HG03571 (cell line): Measurements from ENCODE around the gene WASHC2C.
"Not testable (repeated sequence)": the region's sequence is repeated elsewhere in the genome, so short reads cannot be mapped to it uniquely, and the experiment has no call there.

Source experiments
- ATAC-seq: cut with Tn5 transposase; IDR thresholded peaks from one replicate; pipeline ENCODE4 v1.9.1; 2021; ENCODE audit not compliant: unreplicated experiment

WASHC2C gene, protein sequence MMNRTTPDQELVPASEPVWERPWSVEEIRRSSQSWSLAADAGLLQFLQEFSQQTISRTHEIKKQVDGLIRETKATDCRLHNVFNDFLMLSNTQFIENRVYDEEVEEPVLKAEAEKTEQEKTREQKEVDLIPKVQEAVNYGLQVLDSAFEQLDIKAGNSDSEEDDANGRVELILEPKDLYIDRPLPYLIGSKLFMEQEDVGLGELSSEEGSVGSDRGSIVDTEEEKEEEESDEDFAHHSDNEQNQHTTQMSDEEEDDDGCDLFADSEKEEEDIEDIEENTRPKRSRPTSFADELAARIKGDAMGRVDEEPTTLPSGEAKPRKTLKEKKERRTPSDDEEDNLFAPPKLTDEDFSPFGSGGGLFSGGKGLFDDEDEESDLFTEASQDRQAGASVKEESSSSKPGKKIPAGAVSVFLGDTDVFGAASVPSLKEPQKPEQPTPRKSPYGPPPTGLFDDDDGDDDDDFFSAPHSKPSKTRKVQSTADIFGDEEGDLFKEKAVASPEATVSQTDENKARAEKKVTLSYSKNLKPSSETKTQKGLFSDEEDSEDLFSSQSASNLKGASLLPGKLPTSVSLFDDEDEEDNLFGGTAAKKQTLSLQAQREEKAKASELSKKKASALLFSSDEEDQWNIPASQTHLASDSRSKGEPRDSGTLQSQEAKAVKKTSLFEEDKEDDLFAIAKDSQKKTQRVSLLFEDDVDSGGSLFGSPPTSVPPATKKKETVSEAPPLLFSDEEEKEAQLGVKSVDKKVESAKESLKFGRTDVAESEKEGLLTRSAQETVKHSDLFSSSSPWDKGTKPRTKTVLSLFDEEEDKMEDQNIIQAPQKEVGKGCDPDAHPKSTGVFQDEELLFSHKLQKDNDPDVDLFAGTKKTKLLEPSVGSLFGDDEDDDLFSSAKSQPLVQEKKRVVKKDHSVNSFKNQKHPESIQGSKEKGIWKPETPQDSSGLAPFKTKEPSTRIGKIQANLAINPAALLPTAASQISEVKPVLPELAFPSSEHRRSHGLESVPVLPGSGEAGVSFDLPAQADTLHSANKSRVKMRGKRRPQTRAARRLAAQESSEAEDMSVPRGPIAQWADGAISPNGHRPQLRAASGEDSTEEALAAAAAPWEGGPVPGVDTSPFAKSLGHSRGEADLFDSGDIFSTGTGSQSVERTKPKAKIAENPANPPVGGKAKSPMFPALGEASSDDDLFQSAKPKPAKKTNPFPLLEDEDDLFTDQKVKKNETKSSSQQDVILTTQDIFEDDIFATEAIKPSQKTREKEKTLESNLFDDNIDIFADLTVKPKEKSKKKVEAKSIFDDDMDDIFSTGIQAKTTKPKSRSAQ (N-terminal part only)

DNA sequence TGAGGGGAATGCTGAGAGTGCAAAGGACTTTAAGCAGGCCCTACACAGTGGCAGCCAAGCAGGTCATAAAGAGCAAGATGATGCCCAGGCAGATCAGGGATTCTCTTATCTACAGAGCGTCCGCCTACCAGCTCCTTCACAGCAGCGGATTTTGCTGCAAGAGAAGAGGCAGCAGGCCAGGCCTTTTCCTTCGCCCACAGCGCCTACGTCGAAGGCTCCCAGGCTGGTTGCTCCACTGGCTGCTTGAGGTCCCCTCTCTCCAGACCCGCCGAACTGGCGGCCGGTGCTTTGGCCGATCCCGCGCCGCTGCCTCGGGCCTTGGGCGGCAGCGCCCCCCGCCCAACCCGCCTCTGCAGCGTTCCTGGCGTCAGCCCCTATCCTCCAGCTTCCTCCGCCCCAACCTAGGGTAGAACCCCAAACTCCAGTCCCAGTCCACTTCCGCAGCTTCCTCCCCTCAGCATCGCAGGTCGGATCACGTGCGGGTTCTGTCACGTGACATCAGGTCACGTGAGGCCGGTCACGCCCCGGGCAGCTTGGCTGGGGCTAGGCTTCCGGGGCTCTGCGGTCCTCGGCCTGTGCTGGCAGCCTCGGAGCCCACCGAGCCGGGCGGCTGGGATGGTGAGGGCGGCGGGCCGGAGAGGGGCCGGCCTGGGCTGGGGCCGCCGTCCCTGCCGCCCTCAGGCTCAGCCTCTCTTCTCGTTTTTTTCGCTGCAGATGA is at the start of gene WASHC2C:
Gene WASHC2C (plus strand): TSS at position 564 of the 718 bp plus-strand sequence. CDS start 52 bp downstream, at position 616.
- ATAC-seq: peak; percentile 84

DNA sequence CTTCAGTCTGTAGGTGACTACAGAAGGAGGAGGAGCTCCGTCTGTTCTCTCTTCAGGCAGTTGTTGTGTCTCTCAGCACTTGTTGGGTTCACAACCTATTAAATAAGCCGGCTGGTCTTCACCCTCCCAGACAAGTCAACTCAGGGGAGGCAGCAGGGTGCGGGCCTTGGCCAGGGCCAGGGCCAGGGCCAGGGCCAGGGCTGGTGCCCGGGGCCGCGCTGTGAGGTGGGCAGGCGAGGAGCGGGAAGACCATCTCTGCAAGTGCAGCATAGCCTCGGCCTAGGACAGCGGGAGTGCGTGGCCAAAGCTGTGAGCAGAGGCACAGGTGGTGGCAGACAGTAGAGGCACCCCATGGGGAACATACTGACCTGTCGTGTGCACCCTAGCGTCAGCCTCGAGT is 48.6 kb upstream of the WASHC2C start:
- not testable (repeated sequence) for ATAC-seq

DNA sequence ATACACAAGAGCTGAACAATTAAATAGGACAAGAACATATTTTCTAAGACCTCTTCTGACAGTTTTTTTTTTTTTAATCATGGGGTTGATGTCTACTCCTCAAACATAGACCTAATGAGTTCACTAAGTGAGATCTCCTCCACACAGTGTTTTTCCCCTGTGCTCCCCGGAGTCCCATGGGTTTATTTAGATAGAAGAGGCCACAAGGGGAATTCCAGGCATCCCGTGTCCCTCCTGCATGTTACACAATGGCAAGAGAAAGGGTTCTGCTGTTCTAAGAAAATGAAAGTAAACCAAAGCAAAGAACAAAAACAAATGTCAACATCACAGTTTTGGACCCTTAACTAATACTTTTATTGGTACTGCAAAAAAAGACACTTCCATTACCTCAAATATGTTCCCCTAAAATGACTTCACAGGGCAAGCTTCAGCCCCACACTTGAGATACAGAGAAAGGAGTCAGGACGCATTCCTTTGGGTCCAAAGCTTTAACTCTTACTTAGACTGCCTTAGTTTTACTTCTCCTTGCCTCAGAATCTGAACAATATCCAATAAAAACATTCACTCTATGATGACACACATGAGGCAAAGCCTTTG is 16.8 kb upstream of the WASHC2C start:
- ATAC-seq: peak; percentile 75

DNA sequence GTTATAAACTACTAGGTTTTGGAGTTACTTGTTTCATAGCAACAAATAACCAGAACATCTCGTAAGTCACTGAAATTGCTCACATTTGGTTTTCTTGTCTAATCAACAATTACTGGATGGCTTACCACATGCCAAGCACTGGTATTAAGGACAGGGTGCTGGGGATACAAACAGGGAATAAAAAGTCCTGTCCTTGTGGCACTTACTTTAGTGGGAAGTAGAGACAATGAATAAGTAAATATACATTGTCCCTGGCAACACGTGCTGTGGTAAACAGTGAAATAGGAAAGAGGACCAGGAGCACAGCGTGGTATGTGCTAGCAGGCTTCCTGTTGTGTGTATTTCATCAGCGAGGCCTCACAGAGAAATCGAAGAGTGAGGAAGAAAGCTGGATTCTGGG is 15.8 kb upstream of the WASHC2C start:
- not testable (repeated sequence) for ATAC-seq

DNA sequence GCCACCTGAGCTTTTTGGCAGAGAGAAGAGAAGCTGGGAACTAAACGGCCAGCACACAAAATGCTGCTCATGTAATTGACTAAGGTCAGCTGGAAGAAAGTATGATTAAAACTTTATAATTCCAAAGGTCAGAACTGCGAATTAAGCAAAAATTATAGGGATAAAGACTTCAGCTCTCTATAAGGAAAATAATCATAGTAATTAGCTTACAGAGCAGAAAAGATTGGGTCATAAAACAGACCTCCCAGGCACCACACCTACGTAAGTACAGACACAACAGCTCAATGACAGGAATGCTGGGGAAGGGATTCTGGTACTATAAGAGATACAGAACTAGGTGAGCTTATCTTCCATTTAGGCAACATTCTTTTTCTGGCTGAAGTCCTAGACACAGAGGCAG is 10.0 kb upstream of the WASHC2C start:
- ATAC-seq: not testable (repeated sequence)

DNA sequence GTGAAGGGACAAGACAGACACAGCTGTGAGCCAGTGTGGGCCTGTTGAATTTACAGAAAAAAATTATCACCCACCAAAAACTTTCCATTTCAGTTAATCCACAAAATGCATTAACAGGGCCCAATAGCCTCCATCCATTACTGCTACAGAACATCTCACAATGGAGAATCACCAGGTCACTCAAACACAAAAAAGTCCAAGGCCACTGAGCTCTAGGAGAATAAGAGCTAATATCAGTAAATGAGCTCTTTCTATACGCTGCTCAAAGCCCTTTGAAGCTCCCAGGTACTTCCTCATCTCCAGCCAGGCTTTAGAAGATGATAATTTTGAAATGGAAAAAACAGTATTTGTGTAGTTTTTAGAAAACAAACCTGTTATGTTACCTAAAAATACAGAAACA is 9.4 kb upstream of the WASHC2C start:
- not testable (repeated sequence) for ATAC-seq

DNA sequence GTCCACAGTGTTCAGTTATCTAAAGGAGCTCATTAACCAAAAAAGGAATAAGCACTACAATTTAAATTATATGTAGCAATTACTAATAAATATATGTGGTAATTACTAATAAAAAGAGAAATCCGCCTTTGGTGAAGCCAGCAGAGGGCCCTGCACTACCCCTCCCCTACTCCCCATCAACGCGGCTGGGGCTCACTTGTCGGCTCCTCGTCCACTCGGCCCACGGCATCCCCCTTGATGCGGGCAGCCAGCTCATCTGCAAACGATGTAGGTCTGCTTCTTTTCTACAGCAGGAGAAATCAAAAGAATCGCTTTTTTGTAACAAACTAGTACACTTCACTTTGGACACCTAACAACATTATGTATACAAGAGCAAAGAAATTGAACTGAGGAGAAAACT is 5.6 kb upstream of the WASHC2C start:
- ATAC-seq: not testable (repeated sequence)

DNA sequence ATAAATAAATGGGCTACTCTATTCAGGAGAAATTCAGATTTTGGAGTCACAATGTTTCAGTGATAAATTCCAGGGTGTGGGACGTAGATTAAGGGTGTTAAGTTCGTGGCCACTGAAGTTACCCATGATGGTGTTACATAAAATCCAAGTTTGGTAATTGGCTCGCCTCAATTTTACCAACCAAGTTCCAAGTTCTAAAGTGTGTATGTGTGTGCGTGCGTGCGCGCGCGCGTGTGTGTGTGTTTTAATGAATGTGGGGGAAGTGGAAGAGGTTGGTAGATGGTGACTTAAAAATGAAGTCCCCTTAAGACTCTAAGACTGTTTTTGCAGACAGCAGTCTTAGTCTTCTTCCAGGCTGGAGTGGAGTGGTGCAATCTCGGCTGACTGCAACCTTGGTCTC is 3.2 kb upstream of the WASHC2C start:
- not testable (repeated sequence) for ATAC-seq

DNA sequence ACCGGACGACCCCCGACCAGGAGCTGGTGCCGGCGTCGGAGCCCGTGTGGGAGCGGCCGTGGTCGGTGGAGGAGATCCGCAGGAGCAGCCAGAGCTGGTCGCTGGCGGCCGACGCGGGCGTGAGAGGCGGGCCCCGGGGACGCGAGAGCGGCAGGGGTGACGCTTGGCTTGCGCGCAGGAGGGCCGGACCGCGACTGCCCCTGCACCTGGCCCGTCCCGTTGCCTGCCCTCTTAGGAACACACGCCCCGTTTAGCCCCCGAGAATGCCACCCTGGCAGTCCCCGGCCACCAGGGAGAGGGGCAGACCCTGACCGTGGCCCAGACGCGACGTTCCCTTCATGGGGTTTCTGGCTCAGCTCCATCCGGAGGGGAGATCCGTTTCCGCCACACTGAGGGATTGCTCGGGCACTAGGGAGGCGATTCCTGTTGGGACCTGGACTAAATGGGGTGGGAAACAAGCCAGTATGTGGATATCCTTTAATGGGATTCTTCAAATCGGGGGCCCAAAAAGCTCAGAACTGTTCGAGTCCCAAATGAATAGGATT is 427 bp downstream of the WASHC2C start:
- ATAC-seq: peak; percentile 48

DNA sequence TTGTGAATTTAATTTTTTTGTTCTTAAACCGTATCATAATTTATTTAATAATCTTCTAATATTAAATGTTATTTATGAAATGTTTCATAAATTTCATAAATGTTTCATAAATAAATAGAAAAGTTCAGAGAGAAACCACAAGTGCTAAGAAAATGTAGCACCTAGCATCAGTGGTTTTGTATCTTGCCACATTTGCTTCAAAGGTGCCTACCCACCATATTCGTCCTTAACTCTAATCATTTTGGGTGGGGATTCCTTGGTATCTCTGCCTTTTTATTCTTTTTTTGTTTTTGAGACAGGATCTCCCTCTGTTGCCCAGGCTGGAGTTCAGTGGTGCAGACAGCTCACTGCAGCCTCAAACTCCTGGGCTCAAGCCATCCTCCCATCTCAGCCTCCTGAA is 7.4 kb downstream of the WASHC2C start:
- ATAC-seq: not testable (repeated sequence)

DNA sequence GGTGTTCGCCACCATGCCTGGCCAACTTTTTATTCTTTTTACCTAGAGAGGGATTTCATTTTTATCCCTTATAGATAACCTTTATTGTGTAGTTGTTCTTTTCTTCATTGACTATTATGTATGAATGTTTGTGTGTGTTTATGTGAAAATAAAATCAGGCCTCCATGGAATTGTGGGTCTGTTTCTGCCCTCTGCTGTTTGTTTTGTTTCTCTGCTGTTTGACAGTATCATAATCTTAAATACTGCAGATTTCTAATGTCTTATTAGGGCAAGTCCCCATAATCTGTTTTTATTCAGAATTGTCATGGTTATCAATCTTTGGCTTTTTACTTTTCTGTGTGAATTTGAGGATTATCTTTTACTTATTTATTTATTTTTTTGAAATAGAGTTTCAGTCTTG is 7.8 kb downstream of the WASHC2C start:
- not testable (repeated sequence) for ATAC-seq

DNA sequence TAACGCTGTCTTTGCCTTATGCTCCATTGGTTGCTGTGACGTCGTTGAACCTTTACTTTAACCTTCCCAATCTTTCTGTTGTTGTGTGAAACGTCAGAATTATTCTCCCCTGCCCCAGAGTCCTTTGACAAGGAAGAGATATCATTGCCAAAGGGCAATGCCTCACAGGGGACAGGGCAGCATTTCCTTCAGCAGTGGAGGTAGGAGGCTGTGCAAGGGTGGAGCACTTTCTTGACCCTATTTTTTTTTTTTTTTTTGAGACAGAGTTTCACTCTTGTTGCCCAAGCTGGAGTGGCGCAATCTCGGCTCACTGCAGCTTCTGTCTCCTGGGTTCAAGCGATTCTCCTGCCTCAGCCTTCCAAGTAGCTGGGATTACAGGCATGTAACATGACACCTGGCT is 14.5 kb downstream of the WASHC2C start:
- ATAC-seq: not testable (repeated sequence)

DNA sequence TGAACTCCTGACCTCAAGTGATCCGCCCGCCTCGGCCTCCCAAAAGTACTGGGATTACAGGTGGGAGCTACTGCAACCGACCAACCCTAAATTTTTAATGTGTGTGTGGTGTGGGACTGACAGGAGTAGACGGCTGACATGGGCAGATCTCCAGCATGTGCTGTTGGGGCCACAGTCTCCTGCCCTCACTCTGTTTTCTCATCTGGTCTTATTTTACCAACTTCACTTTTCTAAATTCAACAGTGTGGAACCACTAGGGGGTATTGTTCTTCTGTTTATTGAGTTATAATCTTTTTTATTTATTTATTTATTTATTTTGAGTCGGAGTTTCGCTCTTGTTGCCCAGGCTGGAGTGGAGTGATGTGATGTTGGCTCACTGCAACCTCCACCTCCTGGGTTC is 14.9 kb downstream of the WASHC2C start:
- ATAC-seq: not testable (repeated sequence)

DNA sequence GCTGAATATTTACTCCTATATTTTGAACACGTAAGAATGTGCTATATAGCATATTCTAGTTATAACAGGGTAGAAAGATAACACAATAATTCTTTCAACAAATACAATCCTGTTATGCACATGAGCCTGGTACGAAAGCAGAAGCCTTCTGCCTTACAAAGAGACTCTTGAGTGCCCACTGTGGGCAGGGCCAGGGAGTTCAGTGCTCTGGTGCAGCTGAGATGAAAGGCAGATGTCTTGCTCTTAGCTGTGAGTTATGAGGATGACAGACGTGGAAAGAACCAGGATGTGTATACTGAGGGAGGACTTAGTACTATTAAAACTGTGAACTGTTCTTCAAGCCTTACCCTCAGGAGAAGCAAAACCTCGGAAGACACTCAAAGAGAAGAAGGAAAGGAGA is 24.1 kb downstream of the WASHC2C start:
- ATAC-seq: not testable (repeated sequence)

DNA sequence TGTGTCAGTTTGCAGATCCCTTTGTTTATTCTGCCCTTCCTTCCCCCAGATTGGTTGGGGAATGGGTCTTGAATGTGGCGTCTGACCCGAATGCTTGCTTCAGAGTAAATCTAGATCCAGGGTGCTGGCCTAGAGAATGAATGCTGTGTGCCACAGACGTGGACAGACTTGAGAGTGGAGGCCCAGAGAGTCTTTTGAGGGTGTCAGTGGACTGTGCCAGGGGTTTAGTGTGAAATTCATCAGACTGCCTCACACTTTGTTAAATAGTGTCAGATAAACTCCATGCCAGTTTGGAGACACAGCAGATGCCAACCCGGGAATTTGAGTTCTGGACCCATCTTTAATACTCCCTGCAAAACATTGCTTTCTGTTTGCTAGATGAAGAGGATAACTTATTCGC is 25.1 kb downstream of the WASHC2C start:
- ATAC-seq: not testable (repeated sequence)

DNA sequence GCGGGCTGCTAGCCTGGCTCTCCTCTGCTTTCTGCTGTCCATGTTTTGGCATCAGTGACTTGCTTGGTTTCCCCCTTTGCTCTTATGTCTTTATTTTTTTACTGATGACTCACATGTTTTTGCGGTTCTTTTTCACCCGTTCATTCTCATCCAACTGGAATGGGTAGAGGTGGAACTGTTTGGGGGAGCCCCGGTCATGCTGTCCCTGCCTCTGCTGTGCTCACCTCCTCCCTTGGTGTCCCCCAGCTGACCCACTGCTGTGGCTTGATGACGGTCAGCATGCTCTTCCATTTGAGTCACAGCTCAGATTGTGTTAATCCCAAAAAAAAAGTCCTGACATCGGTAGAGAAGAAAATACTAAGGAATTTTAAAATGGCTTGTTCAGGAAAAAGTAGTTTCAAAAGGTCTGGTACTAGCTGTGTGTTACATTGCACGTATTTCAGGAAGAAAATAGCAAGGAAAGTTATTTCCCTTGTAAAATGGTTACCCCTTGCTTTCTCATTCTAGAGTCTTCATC is 27.0 kb downstream of the WASHC2C start:
- ATAC-seq: not testable (repeated sequence)

DNA sequence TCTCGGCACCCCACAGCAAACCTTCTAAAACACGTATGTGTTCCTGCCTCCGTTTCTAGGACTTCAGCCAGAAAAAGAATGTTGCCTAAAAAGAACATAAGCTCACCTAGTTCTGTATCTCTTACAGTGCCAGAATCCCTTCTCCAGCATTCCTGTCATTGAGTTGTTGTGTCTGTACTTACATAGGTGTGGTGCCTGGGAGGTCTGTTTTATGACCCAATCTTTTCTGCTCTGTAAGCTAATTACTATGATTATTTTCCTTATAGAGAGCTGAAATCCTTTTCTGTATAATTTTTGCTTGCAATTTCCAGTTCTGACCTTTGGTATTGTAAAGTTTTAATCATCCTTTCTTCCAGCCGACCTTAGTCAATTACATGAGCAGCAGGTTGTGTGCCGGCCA is 28.0 kb downstream of the WASHC2C start:
- ATAC-seq: not testable (repeated sequence)

DNA sequence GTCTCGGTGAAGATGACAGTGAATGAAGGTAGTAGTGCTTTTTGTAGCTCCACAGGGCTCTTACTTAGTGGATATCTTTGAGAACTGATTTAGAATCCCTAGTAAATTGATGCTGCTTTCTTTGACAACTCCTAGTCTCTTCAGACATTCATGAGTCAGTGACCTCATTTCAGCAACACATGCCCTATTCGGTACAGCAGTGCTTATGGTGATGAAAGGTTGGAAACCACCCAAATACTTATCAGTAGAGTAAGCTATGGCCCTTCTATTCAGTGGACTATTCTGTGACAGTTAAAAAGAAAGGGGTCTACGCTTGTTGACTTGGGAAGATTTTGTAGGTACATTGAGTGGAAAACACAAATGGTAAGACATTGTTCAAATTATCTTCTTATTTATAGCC is 29.0 kb downstream of the WASHC2C start:
- not testable (repeated sequence) for ATAC-seq

DNA sequence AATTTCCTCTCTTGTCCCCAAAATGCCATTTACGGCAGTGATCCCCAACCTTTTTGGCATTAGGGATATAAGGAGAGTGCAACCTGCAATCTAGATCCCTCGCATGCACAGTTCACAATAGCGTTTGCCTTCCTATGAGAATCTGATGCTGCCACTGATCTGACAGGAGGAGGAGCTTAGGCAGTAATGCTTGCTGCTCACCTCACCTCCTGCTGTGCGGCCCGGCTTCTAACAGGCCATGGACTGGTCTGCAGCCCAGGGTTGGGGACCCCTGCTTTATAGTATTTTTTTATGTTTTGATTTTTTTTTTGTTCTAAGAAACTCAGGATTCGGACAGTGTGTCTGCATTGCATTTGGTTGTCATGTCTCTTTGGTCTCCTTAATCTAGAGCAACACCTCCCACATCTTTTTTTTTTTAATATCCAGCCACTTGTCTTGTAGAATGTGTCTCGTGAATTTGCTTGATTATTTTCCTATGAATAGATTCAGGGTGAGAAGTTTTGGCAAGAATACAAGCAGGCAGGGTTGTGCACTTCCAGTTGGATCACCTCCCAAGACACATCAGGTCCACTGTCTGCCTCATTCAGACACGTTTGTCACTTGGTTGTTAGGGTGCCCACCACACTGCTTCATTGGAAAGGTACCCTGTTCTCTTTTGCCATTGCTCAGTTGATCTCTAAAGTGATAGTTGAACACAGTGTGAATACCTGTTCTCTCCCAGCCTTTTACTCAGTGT is 30.8 kb downstream of the WASHC2C start:
- ATAC-seq: not testable (repeated sequence)
